Endodermal cell (in vitro differentiated cells): ENCODE data around the gene RNF4. TPM values are rescaled to one million over a fixed set of nuclear protein-coding genes. Genes with fewer than 3 reads are reported as not detected.
A peak's percentile ranks its signal among the peaks of the same experiment; 100 is the strongest.
"Not testable (repeated sequence)": the region's sequence is repeated elsewhere in the genome, so short reads cannot be mapped to it uniquely, and the experiment has no call there.

Source experiments
- DNase-seq: peaks from one replicate; pipeline ENCODE4 v3.0.0-alpha.2; 2017
- H3K27ac ChIP-seq: 2 replicates; pipeline ENCODE4 v1.5.1; 2013; ENCODE audit warnings: mild to moderate bottlenecking, low read depth, low read length, moderate library complexity
- H3K27me3 ChIP-seq: 2 replicates; pipeline ENCODE4 v1.6.1; 2013; ENCODE audit warnings: mild to moderate bottlenecking, low read length, moderate library complexity; ENCODE audit not compliant: insufficient read depth, control insufficient read depth, poor library complexity, severe bottlenecking
- H3K36me3 ChIP-seq: 2 replicates; pipeline ENCODE4 v1.7.0; 2013; ENCODE audit warnings: mild to moderate bottlenecking, low read length, moderate library complexity; ENCODE audit not compliant: control insufficient read depth, insufficient read depth
- H3K4me1 ChIP-seq: one replicate; pipeline ENCODE4 v1.7.0; 2013; ENCODE audit warnings: low read length; ENCODE audit not compliant: control insufficient read depth, insufficient read depth
- H3K4me3 ChIP-seq: 2 replicates; pipeline ENCODE4 v1.5.1; 2013; ENCODE audit warnings: mild to moderate bottlenecking, low read length, moderate library complexity
- H3K9ac ChIP-seq: 2 replicates; pipeline ENCODE4 v1.6.1; 2013; ENCODE audit warnings: mild to moderate bottlenecking, low read length, moderate library complexity; ENCODE audit not compliant: poor library complexity, severe bottlenecking; ENCODE audit errors: extremely low read depth
- H3K9me3 ChIP-seq: 2 replicates; pipeline ENCODE4 v1.6.1; 2013; ENCODE audit warnings: mild to moderate bottlenecking, low read length, moderate library complexity; ENCODE audit not compliant: control insufficient read depth
- H3K27ac Mint-ChIP-seq: 2 replicates; pipeline ENCODE4 v1.8.0; 2020; ENCODE audit warnings: mixed read lengths
- H3K27me3 Mint-ChIP-seq: 2 replicates; pipeline ENCODE4 v1.8.0; 2021; ENCODE audit warnings: mild to moderate bottlenecking, mixed read lengths; ENCODE audit not compliant: insufficient read depth
- H3K36me3 Mint-ChIP-seq: 2 replicates; pipeline ENCODE4 v1.8.0; 2020; ENCODE audit warnings: low read depth, mixed read lengths
- H3K4me1 Mint-ChIP-seq: 2 replicates; pipeline ENCODE4 v1.8.0; 2020; ENCODE audit warnings: mixed read lengths
- H3K4me3 Mint-ChIP-seq: 2 replicates; pipeline ENCODE4 v1.8.0; 2020; ENCODE audit warnings: mild to moderate bottlenecking, moderate library complexity, mixed read lengths
- H3K9me3 Mint-ChIP-seq: 2 replicates; pipeline ENCODE4 v1.8.0; 2020; ENCODE audit warnings: mild to moderate bottlenecking, mixed read lengths
- CTCF ChIP-seq: fragments of 200-600 bp; sonication (generic); conservative IDR thresholded peaks from 2 replicates; pipeline ENCODE4 v1.5.0; 2021; ENCODE audit warnings: antibody characterized with exemption, mild to moderate bottlenecking
- WGBS, 2 experiments: methylation state at CpG; one replicate each; pipeline versions ENCODE4 v1.1.5 to v1.1.7; 2013; ENCODE audit warnings: missing lambda C conversion rate in 2 of 2, mixed read lengths in 1 of 2; ENCODE audit not compliant: insufficient coverage in 1 of 2, insufficient read length in 1 of 2; 5-methylcytosine and 5-hydroxymethylcytosine counted together
- total RNA-seq, 2 donors: library from RNA; stranded (reverse); fragmentation: NEBNext Ultra II Directional in 1 of 2; extraction: Animal tissue kit (Norgen Biotek cat#: 25700) in 1 of 2; gene quantifications; 2 replicates in 1 of 2; 3 replicates in 1 of 2; pipeline ENCODE4 v1.2.1, GENCODE V29; 2021

The RNF4 gene
- total RNA-seq, 2 donors from 2014 or later, result 73.2 to 93.6 TPM

GRCh38 chr4:2510351-2511259 is 41.7 kb downstream of the RNF4 start:
- Histone ChIP-seq H3K4me3 (no peak overlapping the region), H3K27me3 (no peaks in the 10 kb centered on the region), H3K9me3 (no peaks in the 10 kb centered on the region), H3K9ac (no peak overlapping the region), H3K36me3 (peaks cover 86% of the 10 kb centered on the region), H3K27ac (no peak overlapping the region), H3K4me1 (peaks cover 5% of the 10 kb centered on the region)
- no peak for DNase-seq
- peaks cover 73% of the 10 kb centered on the region for H3K36me3 Mint-ChIP-seq
- H3K4me3 Mint-ChIP-seq, result no peak overlapping the region
- no peaks in the 10 kb centered on the region for H3K9me3 Mint-ChIP-seq
- TF ChIP-seq CTCF, result no peak
- H3K4me1 Mint-ChIP-seq, result peaks cover 8% of the 10 kb centered on the region
- peak overlapping the region; percentile 48 for H3K27ac Mint-ChIP-seq
- WGBS, 2 experiments, result 95 to 100% methylated on average over 10 to 13 of the region's 13 CpGs
- H3K27me3 Mint-ChIP-seq, result no peaks in the 10 kb centered on the region

GRCh38 chr4:2511645-2512131 is 42.8 kb downstream of the RNF4 start:
- H3K27ac Mint-ChIP-seq, result no peak overlapping the region
- Histone ChIP-seq H3K27ac (no peak overlapping the region), H3K36me3 (peaks cover 82% of the 10 kb centered on the region), H3K4me1 (peaks cover 5% of the 10 kb centered on the region), H3K9me3 (no peaks in the 10 kb centered on the region), H3K27me3 (no peaks in the 10 kb centered on the region), H3K4me3 (no peak overlapping the region), H3K9ac (no peak overlapping the region)
- no peak for DNase-seq
- 87 to 89% methylated on average over 3 to 9 of the region's 9 CpGs for whole genome bisulfite sequencing, 2 experiments
- peaks cover 74% of the 10 kb centered on the region for H3K36me3 Mint-ChIP-seq
- H3K4me1 Mint-ChIP-seq, result peaks cover 8% of the 10 kb centered on the region
- no peaks in the 10 kb centered on the region for H3K9me3 Mint-ChIP-seq
- peak; percentile 47 for TF ChIP-seq CTCF
- H3K4me3 Mint-ChIP-seq, result no peak overlapping the region
- no peaks in the 10 kb centered on the region for H3K27me3 Mint-ChIP-seq

- Mint-ChIP-seq H3K4me3 (no peak overlapping the region), H3K4me1 (peaks cover 6% of the 10 kb centered on the region), H3K9me3 (no peaks in the 10 kb centered on the region), H3K36me3 (peaks cover 69% of the 10 kb centered on the region), H3K27ac (no peak overlapping the region), H3K27me3 (no peaks in the 10 kb centered on the region)
- Histone ChIP-seq H3K36me3 (peaks cover 73% of the 10 kb centered on the region), H3K9ac (no peak overlapping the region), H3K9me3 (no peaks in the 10 kb centered on the region), H3K4me3 (no peak overlapping the region), H3K27me3 (no peaks in the 10 kb centered on the region), H3K4me1 (peaks cover 5% of the 10 kb centered on the region), H3K27ac (no peak overlapping the region)
- TF ChIP-seq CTCF, result no peak
- DNase-seq, result no peak
- WGBS, 2 experiments, result 96% methylated on average over 13 to 15 of the region's 15 CpGs
Measured at GRCh38 chr4:2512396-2513135, 43.7 kb downstream of the RNF4 start.

GRCh38 chr4:2514193-2514592 is 45.3 kb downstream of the RNF4 start:
- H3K4me3 ChIP-seq, H3K9me3 Mint-ChIP-seq, H3K27me3 ChIP-seq, H3K27ac Mint-ChIP-seq, H3K27ac ChIP-seq, H3K4me1 ChIP-seq, H3K27me3 Mint-ChIP-seq, DNase-seq, H3K4me3 Mint-ChIP-seq, H3K4me1 Mint-ChIP-seq, H3K9me3 ChIP-seq, H3K9ac ChIP-seq: not testable (repeated sequence)
- H3K36me3 ChIP-seq, result peaks cover 61% of the 10 kb centered on the region
- 96 to 100% methylated on average over 6 to 9 of the region's 9 CpGs for WGBS, 2 experiments
- peaks cover 64% of the 10 kb centered on the region for H3K36me3 Mint-ChIP-seq
